HG02610 (cell line): Measurements from ENCODE around the gene DTWD2.
"Not testable (repeated sequence)": the region's sequence is repeated elsewhere in the genome, so short reads cannot be mapped to it uniquely, and the experiment has no call there.

Source experiments
- ATAC-seq: cut with Tn5 transposase; IDR thresholded peaks from one replicate; pipeline ENCODE4 v1.9.1; 2021; ENCODE audit warnings: mild to moderate bottlenecking, moderate library complexity; ENCODE audit not compliant: unreplicated experiment

DTWD2 gene

DNA sequence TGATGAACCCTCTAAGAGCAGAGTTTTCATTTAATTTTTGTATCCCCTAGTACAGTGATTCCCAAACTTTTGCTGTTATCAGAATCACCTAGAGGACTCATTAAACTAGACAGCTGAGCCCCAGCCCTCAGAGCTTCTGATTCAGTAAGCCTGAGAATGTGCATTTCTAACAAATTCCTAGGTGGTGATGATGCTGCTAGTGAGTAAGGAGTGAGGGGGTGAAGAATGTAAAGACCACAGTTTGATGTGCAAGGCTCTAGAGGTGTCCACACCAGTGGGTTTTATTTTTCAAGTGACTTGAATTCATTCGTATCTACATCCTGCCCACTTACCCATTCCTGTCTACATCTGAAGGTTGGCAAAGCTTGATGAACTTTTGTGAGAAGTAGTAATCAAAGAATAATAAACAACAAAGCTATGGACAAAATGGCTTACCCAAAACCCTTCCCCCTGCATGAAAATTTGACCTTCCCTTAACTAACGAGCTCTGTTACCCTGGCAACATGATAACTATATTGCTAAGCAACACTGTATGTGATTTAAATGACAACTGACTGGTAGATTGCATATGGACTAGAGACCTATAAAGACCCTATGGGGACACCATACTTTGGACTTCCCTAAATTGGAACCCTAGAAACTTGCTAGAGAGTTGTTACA is 35.2 kb downstream of the DTWD2 start:
- no peak for ATAC-seq

DNA sequence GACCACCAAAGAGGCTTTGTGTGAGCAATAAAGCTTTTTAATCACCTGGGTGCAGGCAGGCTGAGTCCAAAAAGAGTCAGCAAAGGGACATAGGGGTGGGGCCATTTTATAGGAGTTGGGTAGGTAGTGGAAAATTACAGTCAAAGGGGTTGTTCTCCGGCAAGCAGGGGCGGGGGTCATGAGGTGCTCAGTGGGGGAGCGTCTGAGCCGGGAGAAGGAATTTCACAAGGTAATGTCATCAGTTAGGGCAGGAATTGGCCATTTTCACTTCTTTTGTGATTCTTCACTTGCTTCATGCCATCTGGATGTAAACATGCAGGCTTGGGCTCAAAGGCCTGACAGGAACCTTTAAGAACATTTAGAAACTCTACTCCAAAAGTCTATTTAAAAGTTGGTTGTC is 36.0 kb downstream of the DTWD2 start:
- ATAC-seq = not testable (repeated sequence)

DNA sequence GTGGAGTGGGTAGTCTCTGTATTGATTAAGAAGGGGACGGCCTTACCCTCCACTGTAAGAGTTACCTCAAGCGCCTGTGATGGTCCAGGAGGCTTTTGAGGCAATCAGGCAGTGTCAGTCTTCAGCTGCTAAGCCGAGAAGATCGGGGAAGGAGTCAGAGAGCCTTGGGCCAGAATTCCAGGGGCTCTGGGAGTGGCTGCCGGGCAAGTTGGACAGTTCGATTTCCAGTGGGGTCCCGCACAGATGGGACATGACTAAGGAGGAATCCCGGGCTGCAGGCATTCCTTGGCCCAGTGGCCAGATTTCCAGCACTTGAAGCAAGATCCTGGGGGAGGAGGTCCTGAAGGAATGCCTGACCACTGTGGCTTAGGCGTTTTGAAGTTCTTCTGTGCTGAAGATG is 38.0 kb downstream of the DTWD2 start:
- not testable (repeated sequence) for ATAC-seq

DNA sequence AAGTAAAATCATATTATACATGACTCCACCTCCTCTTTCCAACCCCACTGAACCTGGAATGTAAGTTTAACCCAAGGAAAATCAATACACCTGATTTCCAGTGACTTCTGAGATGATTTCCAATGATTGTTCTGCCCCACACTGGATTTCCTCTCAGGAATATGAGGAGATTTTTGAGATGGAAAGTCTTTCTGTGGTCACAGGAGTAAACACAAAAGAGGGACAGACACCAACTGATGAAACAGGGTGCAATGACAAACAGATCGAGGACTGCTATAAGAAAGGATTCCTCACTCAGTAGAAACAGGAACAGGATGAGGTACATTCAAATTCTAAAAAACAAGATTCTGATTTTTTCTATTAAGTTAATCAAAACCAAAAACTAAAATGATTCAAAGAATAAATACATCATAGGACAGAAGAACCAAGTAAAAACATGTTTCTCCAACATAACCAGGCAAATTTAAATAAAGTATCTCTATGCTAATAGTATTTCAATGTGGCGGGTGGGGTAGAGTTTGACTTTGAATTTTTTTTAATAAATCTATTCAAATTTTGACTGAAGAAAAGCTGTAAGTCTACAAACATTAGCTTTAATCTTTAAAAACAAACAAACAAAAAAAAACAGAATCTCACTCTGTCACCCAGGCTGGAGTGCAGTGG is 42.1 kb downstream of the DTWD2 start:
- no peak for ATAC-seq

DNA sequence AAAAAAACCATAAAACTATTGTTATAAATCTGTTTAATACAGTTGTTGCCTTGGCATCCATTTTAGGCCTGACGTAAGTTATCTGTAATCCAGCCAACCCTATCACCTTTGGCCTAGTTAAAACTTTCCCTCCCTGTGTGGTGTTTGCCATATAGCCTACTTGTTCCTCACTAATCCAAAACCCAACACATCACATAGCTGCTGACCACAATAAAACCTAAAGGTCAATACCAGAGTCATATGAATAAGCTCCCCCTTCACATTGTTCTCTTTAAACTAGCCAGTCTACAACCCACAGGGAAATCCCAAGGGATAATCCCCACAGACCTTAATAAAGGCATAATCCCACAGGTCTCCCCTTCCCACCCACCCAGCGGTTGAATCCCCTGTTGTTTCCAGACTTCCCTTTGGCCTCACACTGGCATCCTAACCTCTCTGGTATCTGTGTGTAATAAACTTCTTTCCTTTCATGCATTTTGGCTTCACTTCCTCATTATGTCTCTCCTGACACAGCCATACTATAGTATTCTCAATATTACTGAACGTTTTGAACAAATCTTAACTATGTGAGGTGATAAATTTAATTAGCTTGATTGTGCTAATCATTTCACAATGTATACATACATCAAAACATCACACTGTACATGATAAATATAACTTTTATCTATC is 50.8 kb downstream of the DTWD2 start:
- ATAC-seq = peak; percentile 77

DNA sequence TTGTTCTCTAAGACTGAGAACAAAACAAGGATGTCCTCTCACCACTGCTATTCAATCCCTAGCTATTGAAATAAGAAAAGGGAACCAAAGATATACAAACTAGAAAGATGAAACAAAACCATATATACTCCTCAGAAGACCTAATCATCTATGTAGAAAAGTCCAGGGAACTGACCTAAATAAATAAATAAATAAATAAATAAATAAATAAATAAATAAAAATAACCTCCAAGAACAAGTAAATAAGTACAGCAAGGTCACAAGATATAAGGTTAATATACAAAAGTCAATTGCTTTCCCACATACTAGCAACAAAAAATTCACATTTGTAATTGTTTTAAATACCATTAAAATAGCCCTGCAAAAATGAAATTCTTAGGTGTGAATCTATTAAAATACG is 54.6 kb downstream of the DTWD2 start:
- ATAC-seq = no peak

DNA sequence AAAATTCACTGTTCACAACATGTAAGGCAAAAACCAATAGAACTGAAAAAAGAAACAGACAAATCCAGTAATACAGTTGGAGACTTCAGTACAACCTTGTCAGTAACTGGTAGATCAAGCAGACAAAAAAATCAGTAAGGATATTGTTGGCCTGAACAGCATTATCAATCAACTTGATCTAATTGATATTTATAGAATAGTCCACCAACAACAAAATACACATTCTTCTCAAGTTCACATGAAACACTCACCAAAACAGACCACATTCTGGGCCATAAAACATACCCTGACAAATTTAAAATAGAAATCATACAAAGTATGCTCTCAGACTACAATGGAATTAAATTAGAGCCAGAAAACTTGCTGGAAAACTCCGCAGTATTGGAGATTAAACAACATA is 56.8 kb downstream of the DTWD2 start:
- ATAC-seq = no peak

DNA sequence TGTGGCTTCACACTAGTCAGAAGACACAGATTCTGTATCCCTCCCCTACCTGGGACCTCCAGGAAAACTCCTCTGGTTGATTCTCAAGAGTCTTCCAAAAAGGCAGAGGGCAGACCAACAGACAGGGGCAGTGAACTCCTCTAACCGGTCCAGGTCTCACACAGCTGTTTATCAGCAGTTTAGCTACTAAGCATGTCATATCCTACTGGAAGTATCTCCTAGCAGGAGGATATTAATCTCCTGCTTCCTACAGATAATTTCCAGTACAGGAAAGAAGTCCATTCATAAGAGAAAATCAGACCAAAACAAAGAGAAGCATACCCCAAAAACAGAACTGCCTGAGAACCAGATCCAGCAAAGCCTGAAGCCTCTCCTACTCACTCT is 64.3 kb downstream of the DTWD2 start:
- no peak for ATAC-seq

DNA sequence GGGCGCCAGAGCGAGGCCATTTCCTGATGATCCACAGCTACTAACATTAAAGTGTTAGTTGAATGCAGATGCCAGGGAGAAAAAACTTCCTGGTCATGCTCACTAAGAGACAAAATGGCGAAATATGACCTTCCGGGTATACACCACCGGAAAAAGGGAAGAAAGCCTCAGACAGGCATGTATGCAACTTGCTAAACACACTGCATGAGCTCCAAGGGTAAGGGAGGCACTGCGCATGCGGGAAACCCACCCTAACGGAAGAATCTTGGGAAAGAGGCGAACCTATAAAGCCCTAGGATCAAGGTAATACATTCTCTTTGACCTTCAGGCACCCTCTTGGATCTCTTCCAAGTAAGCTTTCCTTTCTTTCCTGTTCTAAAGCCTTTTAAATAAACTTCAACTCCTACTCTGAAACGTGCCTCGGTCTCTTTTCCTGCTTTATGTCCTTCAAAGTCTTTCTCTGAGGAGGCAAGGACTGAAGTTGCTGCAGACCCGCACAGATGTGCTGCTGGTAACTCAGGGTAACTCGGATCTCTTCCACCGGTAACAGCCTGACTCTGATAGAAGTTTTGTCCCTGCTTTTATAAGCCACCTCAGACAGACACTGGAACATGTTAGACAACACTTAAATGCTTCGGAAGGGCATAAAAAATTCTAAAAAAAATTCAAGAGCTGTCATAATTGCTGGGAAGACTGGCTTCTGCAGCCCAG is 64.9 kb downstream of the DTWD2 start:
- no peak for ATAC-seq

DNA sequence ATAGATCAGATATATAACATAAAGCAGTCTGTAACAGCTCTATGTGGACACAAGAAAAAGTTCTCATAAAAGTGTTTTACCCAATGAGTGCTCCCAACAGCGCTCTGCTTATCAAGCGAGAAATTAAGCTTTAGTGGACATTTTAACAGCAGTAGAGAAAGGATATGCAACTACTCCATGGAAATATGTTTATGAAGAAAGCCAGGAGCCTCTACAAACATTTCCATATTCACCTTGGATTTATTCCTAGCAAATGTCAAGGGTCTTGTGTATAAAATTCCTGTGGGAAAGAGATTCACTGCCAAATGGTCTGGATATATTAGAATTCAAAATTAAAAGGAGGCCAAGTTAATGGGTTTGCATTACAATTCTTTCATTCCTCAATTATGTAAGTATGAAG is 66.5 kb downstream of the DTWD2 start:
- no peak for ATAC-seq

DNA sequence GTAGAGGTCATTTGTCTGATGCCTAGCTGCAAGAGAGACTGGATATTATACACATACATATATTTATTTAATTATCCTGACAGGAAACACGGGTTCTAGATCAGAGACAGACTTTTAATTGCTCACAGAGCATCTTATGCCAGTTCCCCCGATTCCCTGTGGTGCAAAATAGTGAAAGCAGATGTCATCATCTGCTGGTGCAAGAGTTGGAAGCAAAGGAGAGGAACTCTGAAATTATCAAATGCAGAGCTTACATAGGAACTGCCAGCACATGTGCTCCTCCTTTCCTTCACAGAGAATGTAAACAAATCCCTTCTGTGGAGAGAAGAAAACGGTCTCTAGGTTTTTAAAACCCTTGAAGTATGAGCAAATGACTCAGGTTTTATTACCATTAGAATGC is 69.3 kb downstream of the DTWD2 start:
- ATAC-seq = no peak

DNA sequence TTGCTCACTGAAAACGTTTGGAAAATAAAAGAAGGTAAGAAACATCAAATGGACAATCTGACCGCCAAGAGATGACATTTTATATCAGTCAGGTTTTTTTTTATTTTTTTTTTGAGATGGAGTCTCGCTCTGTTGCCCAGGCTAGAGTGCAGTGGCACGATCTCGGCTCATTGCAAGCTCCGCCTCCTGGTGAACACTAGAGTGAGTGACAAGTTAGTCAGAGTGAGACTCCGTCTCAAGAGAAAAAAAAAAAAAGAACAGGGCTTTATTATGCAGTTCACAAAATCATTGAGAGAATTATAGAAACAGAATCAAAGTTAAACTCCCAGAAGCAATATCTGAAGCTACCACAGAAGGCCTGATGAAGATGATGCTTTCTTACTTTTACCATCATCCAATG is 70.1 kb downstream of the DTWD2 start:
- ATAC-seq = no peak

DNA sequence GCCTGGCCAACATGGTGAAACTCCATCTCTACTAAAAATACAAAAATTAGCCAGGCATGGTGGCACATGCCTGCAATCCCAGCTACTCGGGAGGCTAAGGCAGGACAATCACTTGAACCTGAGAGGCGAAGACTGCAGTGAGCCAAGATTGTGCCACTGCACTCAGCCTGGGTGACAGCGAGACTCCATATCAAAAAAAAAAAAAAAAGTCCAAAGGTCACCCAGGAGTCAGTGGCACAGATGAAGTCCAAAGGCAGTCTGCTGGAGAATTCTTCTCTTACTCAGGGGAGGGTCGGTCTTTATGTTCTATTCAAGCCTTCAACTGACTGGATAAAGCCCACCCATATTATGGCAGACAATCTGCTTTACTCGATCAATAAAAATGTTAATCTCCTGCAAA is 80.8 kb downstream of the DTWD2 start:
- not testable (repeated sequence) for ATAC-seq

DNA sequence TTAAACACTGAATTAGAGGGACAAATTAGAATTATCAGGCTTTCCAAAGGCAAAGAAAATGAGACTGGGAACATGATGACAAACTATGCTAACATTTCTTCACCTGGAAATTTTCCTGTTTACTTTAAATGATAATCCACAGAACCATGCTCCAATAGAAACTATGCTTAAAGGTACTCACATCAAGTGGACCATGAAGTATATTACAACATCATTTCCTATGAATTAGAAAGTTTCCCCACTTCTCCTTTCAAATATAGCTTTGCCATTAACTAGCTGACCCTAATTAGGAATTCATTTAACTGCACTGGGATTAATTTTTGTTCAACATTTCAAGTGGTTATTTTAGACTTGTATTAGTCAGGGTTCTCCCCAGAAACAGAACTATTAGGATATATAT is 81.4 kb downstream of the DTWD2 start:
- no peak for ATAC-seq

DNA sequence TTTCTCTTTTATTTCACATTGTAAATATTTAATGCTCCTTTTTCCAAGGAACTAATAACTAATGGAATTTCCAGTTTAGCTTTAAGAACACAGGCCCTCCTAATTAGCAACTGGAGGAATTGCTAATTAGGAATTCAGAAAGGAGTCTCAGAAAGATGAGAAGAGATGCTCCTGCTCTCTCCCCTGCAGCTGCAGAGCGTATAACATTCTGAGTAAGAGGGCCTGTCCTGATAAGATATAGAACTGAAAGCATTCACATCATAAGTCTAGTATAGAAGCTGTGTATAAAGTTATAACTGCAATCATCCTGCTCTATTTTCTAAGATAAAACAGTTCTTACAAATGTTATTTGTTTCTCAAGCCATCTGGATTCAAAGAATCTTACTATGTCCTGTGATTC is 83.2 kb downstream of the DTWD2 start:
- ATAC-seq = no peak

DNA sequence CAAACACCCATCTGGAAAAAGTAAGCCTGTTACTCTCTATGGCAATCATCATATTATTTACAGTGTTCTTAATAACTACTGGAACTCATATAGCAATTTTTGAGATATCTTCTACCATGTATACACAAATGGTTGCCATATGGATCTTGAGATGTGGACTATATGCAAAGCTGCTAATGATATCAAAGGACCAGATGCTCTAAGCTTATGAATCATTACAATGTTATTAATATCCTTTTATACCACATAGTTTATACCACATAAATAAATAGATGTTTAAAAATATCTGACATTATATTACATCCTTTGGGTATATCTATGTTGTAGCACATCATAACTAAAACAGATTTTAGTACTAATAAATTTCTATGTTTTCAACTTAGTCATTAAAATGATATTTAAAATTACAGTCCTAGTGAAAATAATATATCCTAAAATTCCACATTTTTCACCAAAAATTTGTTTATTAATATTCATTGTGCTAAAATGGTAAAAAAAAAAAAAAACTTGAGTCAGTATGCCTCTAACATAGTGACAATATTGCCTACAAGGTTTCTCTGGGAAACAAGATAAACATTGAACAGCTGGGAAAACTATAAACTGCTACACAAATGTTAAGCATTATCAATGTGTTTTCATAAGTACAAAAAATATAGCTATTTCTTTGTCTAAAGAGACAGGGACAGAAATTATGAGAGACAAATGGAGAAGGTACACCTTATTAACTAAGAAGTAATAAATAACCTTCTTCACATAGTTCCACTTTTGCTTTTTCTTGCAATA is 85.5 kb downstream of the DTWD2 start:
- no peak for ATAC-seq

DNA sequence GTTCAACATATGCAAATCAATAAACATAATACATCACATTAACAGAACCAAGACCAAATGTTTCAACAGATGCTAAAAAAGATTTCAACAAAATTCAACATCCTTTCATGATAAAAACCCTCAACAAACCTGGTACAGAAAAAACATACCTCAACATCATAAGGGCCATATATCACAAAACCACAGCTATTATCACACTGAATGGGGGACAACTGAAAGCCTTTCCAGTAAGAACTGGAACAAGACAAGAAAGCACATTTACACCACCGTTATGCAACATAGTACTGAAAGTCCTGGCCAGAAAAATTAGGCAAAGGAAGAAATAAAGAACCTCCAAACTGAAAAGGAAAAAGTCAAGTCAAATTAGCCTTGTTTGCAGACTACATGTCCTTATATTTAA is 93.6 kb downstream of the DTWD2 start:
- ATAC-seq = no peak

DNA sequence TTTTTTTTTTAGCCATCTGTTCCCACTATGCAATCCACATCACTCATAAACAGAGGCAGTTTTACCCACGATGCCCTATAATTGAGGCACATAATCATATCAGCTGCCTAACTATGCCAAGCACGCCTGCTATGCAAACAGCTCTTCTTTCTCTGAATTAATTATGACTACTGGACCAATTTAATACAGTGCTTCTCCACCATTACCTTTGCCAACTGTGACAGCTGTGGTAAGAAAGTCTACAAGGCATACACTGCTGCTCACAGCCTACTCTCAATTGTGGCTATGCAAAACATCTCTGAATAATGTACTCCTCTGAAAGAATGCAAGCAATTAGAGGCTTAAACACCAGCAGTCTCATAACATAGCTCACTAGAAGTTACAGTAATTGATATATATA is 97.1 kb downstream of the DTWD2 start:
- ATAC-seq = no peak

DNA sequence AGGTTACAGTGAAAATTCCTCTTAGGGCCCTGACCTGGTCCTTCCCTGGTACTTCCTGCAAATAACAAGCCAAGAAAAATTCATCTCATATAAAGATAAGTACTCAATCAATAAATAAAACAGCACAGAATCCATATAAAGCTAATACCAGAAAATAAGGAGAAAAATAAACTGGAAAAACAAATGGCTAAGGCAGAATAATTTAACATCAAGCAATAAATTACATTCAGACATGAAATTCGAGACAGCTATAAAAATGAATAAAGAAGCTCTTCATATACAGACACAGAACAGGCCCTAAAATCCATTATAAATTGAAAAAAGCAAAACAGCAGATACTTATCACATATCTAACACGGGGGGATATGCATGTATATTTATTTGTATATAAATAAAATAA is 99.2 kb downstream of the DTWD2 start:
- no peak for ATAC-seq

DNA sequence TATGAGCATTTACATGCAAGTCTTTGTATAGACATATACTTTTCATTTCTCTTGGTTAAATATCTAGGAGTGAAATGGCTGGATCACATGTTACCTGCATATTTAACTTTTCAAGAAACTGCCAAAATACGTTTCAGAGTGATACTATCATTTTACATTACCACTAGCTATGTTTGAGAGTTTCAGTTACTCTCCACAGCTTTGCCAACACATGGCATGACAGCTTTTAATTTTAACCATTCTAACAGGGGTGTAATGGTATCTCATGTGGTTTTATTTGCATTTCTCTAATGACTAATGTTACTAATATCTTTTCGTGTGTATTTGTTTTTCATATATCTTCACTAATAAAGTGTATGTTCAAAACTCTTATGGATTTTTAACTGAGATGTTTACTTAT is 99.8 kb downstream of the DTWD2 start:
- no peak for ATAC-seq

DNA sequence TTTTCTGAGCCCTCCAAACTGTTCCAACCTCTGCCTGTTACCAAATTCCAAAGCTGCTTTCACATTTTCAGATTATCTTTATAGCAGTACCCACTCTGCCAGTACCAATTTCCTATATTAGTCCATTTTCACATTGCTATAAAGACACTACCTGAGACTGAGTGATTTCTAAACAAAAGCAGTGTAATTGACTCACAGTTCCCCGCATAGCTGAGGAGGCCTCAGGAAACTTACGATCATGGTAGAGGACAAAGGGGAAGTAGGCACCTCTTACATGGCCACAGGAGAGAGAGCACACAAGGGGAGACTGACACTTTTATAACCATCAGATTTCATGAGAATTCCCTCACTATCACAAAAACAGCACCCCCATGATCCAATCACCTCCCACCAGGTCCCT is 105.0 kb downstream of the DTWD2 start:
- no peak for ATAC-seq
